Activated CD4-positive, alpha-beta T cell treated with anti-CD3 and anti-CD28 coated beads, Interleukin-2, Interleukin-6, amounts not matched to agents 100 ng/mL and 50 ng/mL, durations not matched to agents 16 hours and 8 hours (primary cell): ENCODE data around the gene GPR4.
A peak's percentile ranks its signal among the peaks of the same experiment; 100 is the strongest.

Experiments used
- DNase-seq: peaks from one replicate; pipeline ENCODE4 v3.0.0-alpha.2; 2020

Gene GPR4

DNA sequence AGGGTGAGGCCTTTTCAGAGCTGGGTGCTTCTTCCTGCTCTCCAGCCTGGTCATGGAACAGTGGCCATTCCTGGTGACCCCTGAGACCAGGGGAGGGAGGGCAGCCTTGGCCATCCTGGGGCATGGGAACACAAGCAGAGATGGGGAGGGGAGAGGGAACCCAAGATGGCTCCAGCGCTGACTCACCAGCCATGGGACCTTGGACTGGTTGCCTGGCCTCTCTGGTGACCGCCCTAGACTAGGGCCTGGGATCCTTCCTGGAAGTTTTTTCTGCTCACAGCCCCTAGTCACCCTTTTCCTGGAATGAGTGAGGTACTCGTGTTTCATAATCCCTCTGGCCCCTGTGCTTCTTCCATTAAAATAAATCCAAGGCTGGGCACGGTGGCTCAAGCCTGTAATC, 14.1 kb downstream of the GPR4 start:
- DNase-seq: no peak

GRCh38 chr19:45585158-45585577, 16.8 kb downstream of the GPR4 start:
- no peak for DNase-seq

DNA sequence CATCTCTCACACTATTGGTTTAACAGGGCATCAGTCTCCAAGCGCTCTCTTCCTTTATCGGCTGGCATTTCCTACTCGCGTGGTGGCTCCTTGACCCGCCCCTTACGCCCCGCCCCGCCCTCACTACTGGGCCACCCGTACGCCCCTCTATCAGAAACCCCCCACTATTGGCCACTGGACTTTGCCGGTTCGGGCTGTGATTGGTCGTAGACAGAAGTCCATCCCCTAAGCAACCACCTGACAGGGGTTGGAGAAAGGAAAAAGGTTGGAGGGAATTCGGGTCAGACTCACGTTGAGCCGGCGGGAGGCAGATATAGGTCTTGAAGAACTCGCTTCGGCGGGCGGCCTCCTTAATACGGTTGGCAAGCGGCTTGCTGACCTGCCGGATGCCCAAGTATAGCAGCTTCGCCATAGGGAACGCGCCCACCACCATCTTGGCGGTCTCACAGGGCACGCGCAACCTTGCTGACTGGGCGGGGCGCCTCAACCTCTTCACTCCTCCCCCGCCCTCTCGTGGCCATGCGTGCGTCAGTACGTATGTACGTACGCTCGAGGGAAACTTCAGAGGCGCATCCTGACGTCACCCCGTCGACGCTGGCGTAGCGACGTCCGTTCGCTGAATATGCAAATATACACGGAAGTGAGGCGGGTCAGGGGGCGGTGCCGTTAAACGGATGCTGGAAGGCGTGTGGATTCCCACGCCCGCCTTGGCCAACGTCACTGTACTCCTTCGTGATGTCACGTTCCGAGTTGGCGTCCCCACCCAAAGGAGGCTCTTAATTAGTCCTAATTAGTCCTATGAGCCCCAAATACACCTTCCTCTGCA, 17.5 kb downstream of the GPR4 start, which contains the start of gene OPA3:
Gene OPA3, minus strand, starts transcription at position 471 of the 826 bp plus-strand sequence. Its CDS starts 38 bp downstream, at position 433.
- DNase-seq: peak; percentile 99

GRCh38 chr19:45581576-45581975, 20.4 kb downstream of the GPR4 start:
- no peak for DNase-seq

GRCh38 chr19:45578861-45579260, 23.2 kb downstream of the GPR4 start:
- no peak for DNase-seq

GRCh38 chr19:45577111-45577905, 24.7 kb downstream of the GPR4 start:
- no peak for DNase-seq

GRCh38 chr19:45576682-45577081, 25.3 kb downstream of the GPR4 start:
- DNase-seq: no peak

DNA sequence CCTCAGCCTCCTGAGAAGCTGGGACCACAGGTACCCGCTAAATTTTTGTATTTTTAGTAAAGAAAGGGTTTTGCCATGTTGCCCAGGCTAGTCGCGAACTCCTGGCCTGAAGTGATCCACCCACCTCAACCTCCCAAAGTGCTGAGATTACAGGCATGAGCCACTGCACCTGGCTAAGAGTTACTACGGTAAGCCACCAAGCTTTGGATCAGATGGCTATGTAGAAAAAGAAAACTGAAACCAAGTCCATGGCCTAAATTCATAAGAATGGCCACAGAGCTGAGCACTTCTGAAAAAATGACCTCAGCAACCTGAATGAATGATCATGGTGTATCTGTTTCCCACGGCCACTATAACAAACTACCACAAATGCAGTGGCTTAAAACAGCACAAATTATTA, 26.8 kb downstream of the GPR4 start:
- no peak for DNase-seq

DNA sequence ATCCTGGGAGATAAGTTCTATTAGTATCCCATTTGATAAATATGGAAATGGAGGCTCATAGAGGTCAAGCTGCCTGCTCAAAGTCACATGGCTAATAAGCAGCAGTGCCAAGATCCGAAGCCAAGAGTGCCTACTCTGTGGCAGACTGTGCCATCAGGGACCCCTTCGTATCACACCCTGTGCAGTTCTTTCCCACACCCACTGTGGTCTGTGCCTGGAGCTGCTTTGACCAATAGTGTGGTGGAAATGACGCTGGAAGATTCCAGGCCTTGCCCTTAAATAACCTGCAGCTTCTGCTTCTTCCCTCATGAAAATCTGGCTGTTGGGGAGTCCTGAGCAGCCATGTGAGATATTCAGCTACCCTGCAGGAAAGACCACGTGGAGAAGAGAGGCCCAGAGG, 27.5 kb downstream of the GPR4 start:
- no peak for DNase-seq

GRCh38 chr19:45571457-45572220, 30.4 kb downstream of the GPR4 start:
- DNase-seq: no peak

DNA sequence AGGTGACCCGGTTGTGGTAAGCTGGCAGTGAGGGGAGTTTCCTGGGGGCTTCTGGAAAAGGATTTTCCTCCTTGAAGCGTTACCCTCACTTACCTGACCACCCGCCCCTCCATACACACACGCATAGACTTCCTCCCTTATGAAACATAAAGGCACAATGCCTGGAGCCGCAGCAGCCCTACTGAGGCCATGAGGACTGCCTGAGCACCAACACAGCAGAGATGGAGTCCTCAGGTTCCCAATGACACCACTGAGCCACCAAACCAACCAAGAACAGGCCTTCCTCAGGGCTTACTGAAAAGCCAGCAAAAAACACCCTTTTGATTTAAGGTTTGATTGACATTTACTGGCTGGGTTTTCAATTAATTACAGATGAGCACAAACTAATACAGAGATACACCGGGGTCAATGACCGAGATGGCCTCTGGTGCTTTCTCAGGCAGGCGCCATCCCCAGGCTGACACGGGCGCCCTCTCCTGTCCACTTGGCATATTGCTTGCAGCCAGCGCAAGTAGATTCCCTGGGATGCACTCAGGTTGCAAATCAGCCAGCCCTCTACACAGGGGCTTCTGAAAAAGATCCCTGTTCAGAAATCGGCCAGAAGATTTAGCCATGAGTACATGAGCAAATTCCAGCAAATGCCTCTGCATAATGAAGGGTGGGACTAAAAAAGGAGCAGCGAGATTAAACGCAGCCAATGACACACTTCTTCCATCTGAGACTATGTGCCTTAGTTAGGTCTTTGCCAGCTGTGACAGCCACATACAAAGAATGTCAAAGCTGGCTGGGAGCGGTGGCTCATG, 32.2 kb downstream of the GPR4 start:
- peak; percentile 69 for DNase-seq

DNA sequence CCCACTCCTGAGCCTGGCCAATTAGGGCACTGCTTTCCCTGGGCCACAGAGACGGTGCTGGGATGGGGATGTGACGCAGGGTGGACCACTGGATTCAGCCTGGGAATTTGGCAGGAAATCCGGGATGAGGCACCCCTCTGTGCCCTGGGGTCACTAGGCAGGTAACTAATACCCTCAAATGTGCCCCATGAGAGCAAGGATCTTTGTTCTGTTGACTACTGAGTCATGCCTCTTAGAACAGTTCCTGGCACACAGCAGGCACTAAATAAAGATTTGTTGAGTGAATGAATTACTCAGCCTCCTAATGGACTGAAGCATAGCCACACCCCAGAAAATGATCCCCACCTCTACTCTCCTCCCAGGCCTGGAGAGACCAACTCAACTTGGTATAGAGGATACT, 33.3 kb downstream of the GPR4 start:
- DNase-seq: no peak

DNA sequence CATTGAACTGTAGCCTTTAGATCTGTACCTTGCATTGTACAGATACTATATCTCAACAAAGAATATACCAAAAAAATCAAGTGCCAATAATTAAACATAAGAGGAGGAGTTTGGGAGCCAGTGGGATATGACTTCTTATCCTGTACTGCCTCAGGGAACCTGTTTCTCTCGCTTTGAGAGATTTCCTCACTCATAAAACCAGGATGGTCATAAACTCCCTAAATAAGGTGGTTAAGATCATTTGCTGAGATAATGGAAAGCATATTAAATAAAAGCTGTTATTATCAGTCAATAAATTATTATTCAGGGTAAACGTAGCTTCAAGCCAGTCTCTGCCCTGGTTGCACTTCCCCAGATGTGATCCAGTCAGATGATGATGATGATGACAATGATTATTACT, 34.4 kb downstream of the GPR4 start:
- no peak for DNase-seq

- no peak for DNase-seq
Measured at GRCh38 chr19:45564131-45564780, 37.8 kb downstream of the GPR4 start.

DNA sequence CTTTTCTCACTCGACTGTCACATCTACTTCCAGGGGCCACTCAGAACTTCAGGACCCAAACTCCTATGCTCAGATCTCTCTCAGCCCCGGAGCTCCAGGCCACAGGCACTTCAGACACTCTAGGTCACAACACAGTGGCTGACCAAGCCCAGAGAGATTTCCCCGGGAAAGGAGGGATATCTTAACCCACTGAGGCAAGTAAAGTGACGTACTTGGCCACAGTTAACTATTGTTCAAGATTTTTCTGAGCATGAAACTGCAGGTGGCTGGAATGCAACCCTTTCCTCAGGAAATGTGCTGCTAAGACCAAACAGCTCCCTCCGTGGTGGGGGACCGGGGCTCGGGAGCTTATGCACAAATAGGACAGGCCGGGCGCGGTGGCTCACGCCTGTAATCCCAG, 41.3 kb downstream of the GPR4 start:
- DNase-seq: no peak

DNA sequence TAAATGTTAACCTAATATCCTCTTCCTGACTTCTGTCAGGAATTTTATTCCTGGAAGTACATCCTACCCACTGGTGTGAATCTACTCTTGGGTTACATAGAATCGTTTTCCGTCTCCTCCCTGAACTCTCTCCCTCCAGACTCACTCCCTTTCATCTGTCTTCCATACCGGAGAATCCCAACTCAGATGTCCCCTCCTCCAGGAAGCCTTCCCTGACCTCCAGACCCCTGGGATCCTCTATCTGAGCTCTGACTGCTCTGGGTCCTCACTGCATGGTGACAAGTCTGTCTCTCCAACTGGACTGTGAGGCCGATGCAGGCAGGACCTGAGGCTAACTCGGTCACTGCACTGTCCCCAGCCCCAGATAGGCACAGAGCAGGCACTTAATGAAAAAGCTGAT, 42.0 kb downstream of the GPR4 start:
- no peak for DNase-seq

- peak; percentile 78 for DNase-seq
Measured at GRCh38 chr19:45558399-45558878, 43.6 kb downstream of the GPR4 start.

DNA sequence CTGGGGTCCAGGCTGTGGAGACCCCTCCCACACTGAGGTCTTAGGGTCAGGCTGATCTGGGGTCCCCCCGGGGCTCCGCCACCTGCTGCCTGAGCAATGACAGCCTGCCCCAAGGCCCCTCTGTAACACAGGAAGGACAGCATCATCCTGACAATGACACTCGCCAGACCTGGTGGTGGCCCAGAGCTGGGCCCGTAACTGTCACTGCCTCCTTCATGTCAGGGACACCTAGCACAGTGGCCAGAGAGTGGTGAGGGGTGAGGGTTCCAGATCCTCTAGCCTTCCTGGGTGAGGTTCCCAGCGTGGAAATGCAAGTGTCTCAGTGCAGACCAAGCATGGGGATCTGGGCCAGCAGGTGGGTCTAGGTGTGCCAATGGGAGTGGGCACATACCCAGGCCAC, 45.2 kb downstream of the GPR4 start:
- no peak for DNase-seq

- DNase-seq: no peak
Measured at GRCh38 chr19:45554481-45554880, 47.5 kb downstream of the GPR4 start.

DNA sequence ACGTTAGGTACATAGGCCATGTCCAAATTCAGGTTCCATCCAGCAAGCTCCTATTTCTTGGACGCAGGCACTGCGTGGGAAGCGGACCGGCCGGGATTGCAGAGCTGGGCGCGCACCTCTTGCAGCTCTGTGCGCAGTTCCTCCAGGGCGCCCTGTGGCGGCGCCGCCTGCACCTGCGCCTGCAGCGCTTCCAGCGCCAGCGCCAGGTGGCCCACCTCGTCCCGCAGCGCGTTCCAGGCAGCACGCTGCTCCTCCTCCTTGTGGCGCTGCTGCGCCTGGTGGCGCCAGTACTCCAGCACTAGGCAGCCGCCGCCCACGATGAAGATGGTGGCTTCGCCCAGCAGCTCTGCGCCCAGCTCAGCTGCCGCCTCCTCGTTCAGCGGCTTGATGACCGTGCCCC, 48.5 kb downstream of the GPR4 start:
- no peak for DNase-seq

- DNase-seq: no peak
Measured at GRCh38 chr19:45547965-45548609, 53.9 kb downstream of the GPR4 start.
